SK-N-SH (cell line): ENCODE results near the gene C10orf90. TPM values are rescaled to one million over a fixed set of nuclear protein-coding genes. Genes with fewer than 3 reads are reported as not detected.

ENCODE experiments used
- CTCF ChIA-PET: fragments of 300-600, 350-600 bp; formaldehyde crosslinking; extraction: SDS; loops from one replicate; lab custom pipeline; 2021; lab: Yijun Ruan, JAX
- POLR2A ChIA-PET: fragments of 350-600 bp; sonication (Branson Sonifier 250); formaldehyde crosslinking; extraction: SDS; loops from one replicate; lab custom pipeline; 2020; ENCODE audit warnings: antibody characterized with exemption, inconsistent platforms; lab: Yijun Ruan, JAX
- DNase-seq: peaks from one replicate; pipeline ENCODE4 v3.0.0; 2012
- H2AFZ ChIP-seq: fragments of 200-600 bp; sonication (generic); 2 replicates; pipeline ENCODE4 v1.8.1; 2016; ENCODE audit warnings: antibody characterized with exemption, mild to moderate bottlenecking, low read depth
- H3F3A ChIP-seq: fragments of 200-600 bp; sonication (generic); replicated peaks from 2 replicates; pipeline ENCODE3; 2016; ENCODE audit warnings: antibody characterized with exemption, mild to moderate bottlenecking; ENCODE audit not compliant: insufficient read depth
- H3K27ac ChIP-seq, 2 experiments: fragments of 200-500 bp in 1 of 2; fragments of 200-600 bp in 1 of 2; sonication (Bioruptor generic) in 1 of 2; sonication (generic), shearing (Covaris generic) in 1 of 2; 2 replicates each; pipeline versions ENCODE4 v1.5.1 to v1.6.1; 2014 to 2016; ENCODE audit warnings: low read depth in 2 of 2, inconsistent platforms in 1 of 2, low read length in 1 of 2, mild to moderate bottlenecking in 1 of 2, mixed read lengths in 1 of 2
- H3K27me3 ChIP-seq: fragments of 200-600 bp; sonication (generic), shearing (Covaris generic); 2 replicates; pipeline ENCODE4 v1.6.1; 2016; ENCODE audit warnings: mixed run types; ENCODE audit not compliant: insufficient read depth
- H3K36me3 ChIP-seq, 2 experiments: fragments of 200-500 bp in 1 of 2; fragments of 200-600 bp in 1 of 2; sonication (Bioruptor generic) in 1 of 2; sonication (generic) in 1 of 2; replicated peaks in 1 of 2; 2 replicates each; pipeline versions ENCODE3 to v1.5.1; 2014 to 2016; ENCODE audit warnings: low read length in 1 of 2, mild to moderate bottlenecking in 1 of 2; ENCODE audit not compliant: insufficient read depth in 2 of 2, control insufficient read depth in 1 of 2
- H3K4me1 ChIP-seq, 2 experiments: fragments of 200-500 bp in 1 of 2; fragments of 200-600 bp in 1 of 2; sonication (Bioruptor generic) in 1 of 2; sonication (generic), shearing (Covaris generic) in 1 of 2; 2 replicates each; pipeline versions ENCODE4 v1.5.1 to v1.6.1; 2014 to 2016; ENCODE audit warnings: low read depth in 1 of 2, low read length in 1 of 2, mixed run types in 1 of 2; ENCODE audit not compliant: insufficient read depth in 2 of 2, control insufficient read depth in 1 of 2
- H3K4me2 ChIP-seq: fragments of 200-600 bp; sonication (generic), shearing (Covaris generic); 2 replicates; pipeline ENCODE4 v1.6.1; 2017; ENCODE audit warnings: mixed run types
- H3K4me3 ChIP-seq, 2 experiments: fragments of 200-500 bp in 1 of 2; fragments of 200-600 bp in 1 of 2; sonication (Bioruptor generic) in 1 of 2; sonication (generic), shearing (Covaris generic) in 1 of 2; 2 replicates each; pipeline versions ENCODE4 v1.5.1 to v1.8.1; 2014 to 2016; ENCODE audit warnings: low read depth in 2 of 2, inconsistent platforms in 1 of 2, low read length in 1 of 2, mild to moderate bottlenecking in 1 of 2, mixed read lengths in 1 of 2, moderate library complexity in 1 of 2
- H3K79me2 ChIP-seq: fragments of 200-600 bp; sonication (generic); 2 replicates; pipeline ENCODE4 v1.8.1; 2017; ENCODE audit warnings: mild to moderate bottlenecking; ENCODE audit not compliant: insufficient read depth
- H3K9ac ChIP-seq: fragments of 200-600 bp; sonication (generic); 2 replicates; pipeline ENCODE4 v1.6.1; 2017; ENCODE audit warnings: mixed run types
- H3K9me2 ChIP-seq: fragments of 200-600 bp; sonication (generic); 2 replicates; pipeline ENCODE4 v1.6.1; 2017; ENCODE audit warnings: mixed run types
- H3K9me3 ChIP-seq: fragments of 200-600 bp; sonication (generic); 2 replicates; pipeline ENCODE4 v1.6.1; 2017; ENCODE audit warnings: mixed run types, mild to moderate bottlenecking, moderate library complexity
- H4K20me1 ChIP-seq: fragments of 200-600 bp; sonication (generic); 2 replicates; pipeline ENCODE4 v1.6.1; 2017; ENCODE audit warnings: mild to moderate bottlenecking, mixed run types; ENCODE audit not compliant: insufficient read depth
- CTCF ChIP-seq: fragments of 200-600 bp; sonication (generic); IDR thresholded peaks from 2 replicates; pipeline ENCODE4 v1.6.1; 2017; ENCODE audit warnings: antibody characterized with exemption, mild to moderate bottlenecking, moderate library complexity
- EP300 ChIP-seq, 2 experiments: IDR thresholded peaks; 2 replicates each; pipeline versions ENCODE4 v1.4.0 to v1.6.1; 2012; ENCODE audit warnings: borderline replicate concordance in 1 of 2, low read depth in 1 of 2, low read length in 1 of 2
- FOSL2 ChIP-seq: IDR thresholded peaks from 2 replicates; pipeline ENCODE4 v1.4.0; 2012; ENCODE audit warnings: low read depth, mild to moderate bottlenecking, moderate library complexity, borderline replicate concordance
- FOXM1 ChIP-seq: IDR thresholded peaks from 2 replicates; pipeline ENCODE4 v1.4.0; 2012; ENCODE audit warnings: low read depth, mild to moderate bottlenecking
- POLR2AphosphoS5 ChIP-seq: IDR thresholded peaks from 2 replicates; pipeline ENCODE4 v1.6.1; 2012; ENCODE audit warnings: low read depth, low read length
- RAD21 ChIP-seq: IDR thresholded peaks from 2 replicates; pipeline ENCODE4 v1.6.1; 2012; ENCODE audit warnings: mild to moderate bottlenecking, low read length
- RFX5 ChIP-seq: IDR thresholded peaks from 2 replicates; pipeline ENCODE4 v1.6.1; 2012; ENCODE audit warnings: mild to moderate bottlenecking, improper control_type of control experiment, low read length
- TCF12 ChIP-seq: IDR thresholded peaks from 2 replicates; pipeline ENCODE4 v1.4.0; 2012
- TEAD4 ChIP-seq: IDR thresholded peaks from 2 replicates; pipeline ENCODE4 v1.4.0; 2012; ENCODE audit warnings: mild to moderate bottlenecking, borderline replicate concordance; ENCODE audit not compliant: insufficient read depth
- WGBS: methylation state at CpG from one replicate; pipeline ENCODE4 v1.1.6; 2017; ENCODE audit warnings: low lambda C conversion rate; 5-methylcytosine and 5-hydroxymethylcytosine counted together
- polyA plus RNA-seq, 3 experiments: library from polyadenylated mRNA; depleted of rRNA; stranded (reverse); fragments of >200 nt; gene quantifications; 2 replicates each; pipeline ENCODE4 v1.2.3, GENCODE V29; 2012
- TF ChIP-seq, protein P1 (sequence below): IDR thresholded peaks from 2 replicates; pipeline ENCODE4 v1.4.0; 2012; ENCODE audit warnings: low read depth, borderline replicate concordance
- TF ChIP-seq, protein P2 (sequence below): IDR thresholded peaks from 2 replicates; pipeline ENCODE4 v1.4.0; 2012; ENCODE audit warnings: low read depth, borderline replicate concordance
- TF ChIP-seq, protein P3 (sequence below): IDR thresholded peaks from 2 replicates; pipeline ENCODE4; 2012
- TF ChIP-seq, protein P4 (sequence below): IDR thresholded peaks from 2 replicates; pipeline ENCODE4 v1.6.1; 2012; ENCODE audit warnings: mild to moderate bottlenecking, low read depth, low read length, moderate library complexity
- TF ChIP-seq, protein P5 (sequence below): fragments of 150-350 bp; IDR thresholded peaks from 2 replicates; pipeline ENCODE4 v1.6.1; 2016; ENCODE audit warnings: mild to moderate bottlenecking, low read depth, low read length

C10orf90 gene
- polyA plus RNA-seq, 1 of the 3 experiments (the other 2 are of a cell fraction) = 0.21 TPM

- Histone ChIP-seq H3F3A (no peaks in the 10 kb centered on the region), H3K27me3 (no peaks in the 10 kb centered on the region), H4K20me1 (no peaks in the 10 kb centered on the region), H2AFZ (no peak overlapping the region), H3K4me2 (no peak overlapping the region), H3K9me2 (no peaks in the 10 kb centered on the region), H3K36me3 (no peaks in the 10 kb centered on the region), H3K9me3 (no peaks in the 10 kb centered on the region), H3K4me3 (no peak overlapping the region), H3K79me2 (no peaks in the 10 kb centered on the region), H3K27ac (no peak overlapping the region), H3K4me1 (peaks cover 0 to 7% of the 10 kb centered on the region in 2 experiments; a peak in 1 of 4 replicates), H3K9ac (no peak overlapping the region)
- TF ChIP-seq, protein P1, sequence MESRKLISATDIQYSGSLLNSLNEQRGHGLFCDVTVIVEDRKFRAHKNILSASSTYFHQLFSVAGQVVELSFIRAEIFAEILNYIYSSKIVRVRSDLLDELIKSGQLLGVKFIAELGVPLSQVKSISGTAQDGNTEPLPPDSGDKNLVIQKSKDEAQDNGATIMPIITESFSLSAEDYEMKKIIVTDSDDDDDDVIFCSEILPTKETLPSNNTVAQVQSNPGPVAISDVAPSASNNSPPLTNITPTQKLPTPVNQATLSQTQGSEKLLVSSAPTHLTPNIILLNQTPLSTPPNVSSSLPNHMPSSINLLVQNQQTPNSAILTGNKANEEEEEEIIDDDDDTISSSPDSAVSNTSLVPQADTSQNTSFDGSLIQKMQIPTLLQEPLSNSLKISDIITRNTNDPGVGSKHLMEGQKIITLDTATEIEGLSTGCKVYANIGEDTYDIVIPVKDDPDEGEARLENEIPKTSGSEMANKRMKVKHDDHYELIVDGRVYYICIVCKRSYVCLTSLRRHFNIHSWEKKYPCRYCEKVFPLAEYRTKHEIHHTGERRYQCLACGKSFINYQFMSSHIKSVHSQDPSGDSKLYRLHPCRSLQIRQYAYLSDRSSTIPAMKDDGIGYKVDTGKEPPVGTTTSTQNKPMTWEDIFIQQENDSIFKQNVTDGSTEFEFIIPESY = no peak
- TF ChIP-seq, protein P2, sequence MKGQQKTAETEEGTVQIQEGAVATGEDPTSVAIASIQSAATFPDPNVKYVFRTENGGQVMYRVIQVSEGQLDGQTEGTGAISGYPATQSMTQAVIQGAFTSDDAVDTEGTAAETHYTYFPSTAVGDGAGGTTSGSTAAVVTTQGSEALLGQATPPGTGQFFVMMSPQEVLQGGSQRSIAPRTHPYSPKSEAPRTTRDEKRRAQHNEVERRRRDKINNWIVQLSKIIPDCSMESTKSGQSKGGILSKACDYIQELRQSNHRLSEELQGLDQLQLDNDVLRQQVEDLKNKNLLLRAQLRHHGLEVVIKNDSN = no peak
- TF ChIP-seq TCF12 (no peak), POLR2AphosphoS5 (no peak)
- WGBS = 70% methylated on average over 4 of the region's 5 CpGs
- DNase-seq = no peak
- ChIA-PET CTCF (interaction anchor here (0.6 to 2.1 kb wide), 2 partner anchors 70 to 110 kb away, joined by 3 to 6 read pairs; no protein-coding TSS in a partner anchor), POLR2A (no interaction called here)
Observed at GRCh38 chr10:126433351-126433750, 237.1 kb downstream of the C10orf90 start.

GRCh38 chr10:126432507-126432906 is 238.0 kb downstream of the C10orf90 start:
- DNase-seq = no peak
- ChIA-PET CTCF (interaction anchor here (1.7 to 2.1 kb wide), 2 partner anchors 19 to 71 kb away, joined by 4 to 6 read pairs; no protein-coding TSS in a partner anchor), POLR2A (no interaction called here)
- Histone ChIP-seq H3K4me2 (no peak overlapping the region), H3K9ac (no peak overlapping the region), H3K4me1 (peaks cover 0 to 2% of the 10 kb centered on the region in 2 experiments; a peak in 1 of 4 replicates), H3K9me2 (no peaks in the 10 kb centered on the region), H3K27me3 (no peaks in the 10 kb centered on the region), H3K79me2 (no peaks in the 10 kb centered on the region), H4K20me1 (no peaks in the 10 kb centered on the region), H2AFZ (no peak overlapping the region), H3K9me3 (no peaks in the 10 kb centered on the region), H3K4me3 (no peak overlapping the region), H3F3A (no peaks in the 10 kb centered on the region), H3K36me3 (no peaks in the 10 kb centered on the region), H3K27ac (no peak overlapping the region)
- WGBS = 68% methylated on average over 7 of the region's 7 CpGs
- TF ChIP-seq FOXM1 = no peak
- TF ChIP-seq, protein P3, sequence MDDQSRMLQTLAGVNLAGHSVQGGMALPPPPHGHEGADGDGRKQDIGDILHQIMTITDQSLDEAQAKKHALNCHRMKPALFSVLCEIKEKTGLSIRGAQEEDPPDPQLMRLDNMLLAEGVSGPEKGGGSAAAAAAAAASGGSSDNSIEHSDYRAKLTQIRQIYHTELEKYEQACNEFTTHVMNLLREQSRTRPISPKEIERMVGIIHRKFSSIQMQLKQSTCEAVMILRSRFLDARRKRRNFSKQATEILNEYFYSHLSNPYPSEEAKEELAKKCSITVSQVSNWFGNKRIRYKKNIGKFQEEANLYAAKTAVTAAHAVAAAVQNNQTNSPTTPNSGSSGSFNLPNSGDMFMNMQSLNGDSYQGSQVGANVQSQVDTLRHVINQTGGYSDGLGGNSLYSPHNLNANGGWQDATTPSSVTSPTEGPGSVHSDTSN = no peak
- TF ChIP-seq POLR2AphosphoS5 = no peak
- TF ChIP-seq, protein P2 = no peak
- TF ChIP-seq CTCF = no peak
- TF ChIP-seq, protein P4, sequence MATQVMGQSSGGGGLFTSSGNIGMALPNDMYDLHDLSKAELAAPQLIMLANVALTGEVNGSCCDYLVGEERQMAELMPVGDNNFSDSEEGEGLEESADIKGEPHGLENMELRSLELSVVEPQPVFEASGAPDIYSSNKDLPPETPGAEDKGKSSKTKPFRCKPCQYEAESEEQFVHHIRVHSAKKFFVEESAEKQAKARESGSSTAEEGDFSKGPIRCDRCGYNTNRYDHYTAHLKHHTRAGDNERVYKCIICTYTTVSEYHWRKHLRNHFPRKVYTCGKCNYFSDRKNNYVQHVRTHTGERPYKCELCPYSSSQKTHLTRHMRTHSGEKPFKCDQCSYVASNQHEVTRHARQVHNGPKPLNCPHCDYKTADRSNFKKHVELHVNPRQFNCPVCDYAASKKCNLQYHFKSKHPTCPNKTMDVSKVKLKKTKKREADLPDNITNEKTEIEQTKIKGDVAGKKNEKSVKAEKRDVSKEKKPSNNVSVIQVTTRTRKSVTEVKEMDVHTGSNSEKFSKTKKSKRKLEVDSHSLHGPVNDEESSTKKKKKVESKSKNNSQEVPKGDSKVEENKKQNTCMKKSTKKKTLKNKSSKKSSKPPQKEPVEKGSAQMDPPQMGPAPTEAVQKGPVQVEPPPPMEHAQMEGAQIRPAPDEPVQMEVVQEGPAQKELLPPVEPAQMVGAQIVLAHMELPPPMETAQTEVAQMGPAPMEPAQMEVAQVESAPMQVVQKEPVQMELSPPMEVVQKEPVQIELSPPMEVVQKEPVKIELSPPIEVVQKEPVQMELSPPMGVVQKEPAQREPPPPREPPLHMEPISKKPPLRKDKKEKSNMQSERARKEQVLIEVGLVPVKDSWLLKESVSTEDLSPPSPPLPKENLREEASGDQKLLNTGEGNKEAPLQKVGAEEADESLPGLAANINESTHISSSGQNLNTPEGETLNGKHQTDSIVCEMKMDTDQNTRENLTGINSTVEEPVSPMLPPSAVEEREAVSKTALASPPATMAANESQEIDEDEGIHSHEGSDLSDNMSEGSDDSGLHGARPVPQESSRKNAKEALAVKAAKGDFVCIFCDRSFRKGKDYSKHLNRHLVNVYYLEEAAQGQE = no peak
- TF ChIP-seq TEAD4 = no peak
- TF ChIP-seq RAD21 = no peak
- TF ChIP-seq FOSL2 = no peak
- TF ChIP-seq EP300 (IDR thresholded peaks at IDR 0.05; ENCODE audit: borderline replicate concordance in 1 of 2, low read depth in 1 of 2, low read length in 1 of 2) = no peak
- TF ChIP-seq, protein P5, sequence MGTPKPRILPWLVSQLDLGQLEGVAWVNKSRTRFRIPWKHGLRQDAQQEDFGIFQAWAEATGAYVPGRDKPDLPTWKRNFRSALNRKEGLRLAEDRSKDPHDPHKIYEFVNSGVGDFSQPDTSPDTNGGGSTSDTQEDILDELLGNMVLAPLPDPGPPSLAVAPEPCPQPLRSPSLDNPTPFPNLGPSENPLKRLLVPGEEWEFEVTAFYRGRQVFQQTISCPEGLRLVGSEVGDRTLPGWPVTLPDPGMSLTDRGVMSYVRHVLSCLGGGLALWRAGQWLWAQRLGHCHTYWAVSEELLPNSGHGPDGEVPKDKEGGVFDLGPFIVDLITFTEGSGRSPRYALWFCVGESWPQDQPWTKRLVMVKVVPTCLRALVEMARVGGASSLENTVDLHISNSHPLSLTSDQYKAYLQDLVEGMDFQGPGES = no peak
- no peak for TF ChIP-seq RFX5
